Activated CD8-positive, alpha-beta memory T cell treated with anti-CD3 and anti-CD28 coated beads for 48 hours (primary cell): ENCODE data around the gene HRC.
"Not testable (repeated sequence)": the region's sequence is repeated elsewhere in the genome, so short reads cannot be mapped to it uniquely, and the experiment has no call there.

Experiments used
- DNase-seq, 3 experiments: peaks; one replicate each; pipeline ENCODE4 v3.0.0-alpha.2; 2020; ENCODE audit warnings: low read depth in 2 of 3, low spot score in 2 of 3

HRC gene

DNA sequence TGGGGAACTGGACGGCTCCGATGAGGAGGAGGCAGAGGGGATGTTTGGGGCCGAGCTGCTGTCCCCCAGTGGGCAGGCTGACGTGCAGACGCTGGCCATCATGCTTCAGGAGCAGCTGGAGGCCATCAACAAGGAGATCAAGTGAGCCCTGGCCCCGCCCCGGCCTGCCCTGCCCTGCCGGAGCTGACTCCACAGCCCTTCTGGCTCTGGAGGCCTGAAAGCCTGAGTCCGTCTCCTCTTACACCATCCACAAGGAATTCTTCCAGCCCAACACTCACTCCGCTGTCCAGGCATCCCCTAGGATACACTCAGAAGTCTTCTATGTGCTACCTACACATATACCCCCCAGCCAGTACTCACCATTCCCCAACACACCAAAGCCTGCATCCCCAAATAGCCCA, 18.4 kb downstream of the HRC start:
- DNase-seq: no peak

DNA sequence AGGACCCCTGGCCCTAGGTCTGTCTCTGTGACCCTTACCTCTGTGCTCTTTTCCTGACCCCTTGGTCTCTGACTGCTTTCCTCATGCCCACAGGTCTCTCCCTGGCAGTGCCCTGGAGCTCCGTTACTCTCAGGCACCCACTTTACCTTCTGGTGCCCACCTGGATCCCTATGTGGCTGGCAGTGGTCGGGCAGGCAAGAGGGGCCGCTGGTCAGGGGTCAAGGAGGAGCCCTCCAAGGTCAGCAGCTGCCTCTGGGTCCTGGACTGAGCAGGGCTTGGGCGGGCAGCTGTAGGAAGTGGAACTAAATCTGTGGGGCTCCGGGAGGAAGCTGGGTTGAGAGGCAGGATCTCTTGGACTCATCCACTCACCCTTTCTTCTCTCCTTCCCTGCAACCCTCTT, 19.5 kb downstream of the HRC start:
- no peak for DNase-seq

DNA sequence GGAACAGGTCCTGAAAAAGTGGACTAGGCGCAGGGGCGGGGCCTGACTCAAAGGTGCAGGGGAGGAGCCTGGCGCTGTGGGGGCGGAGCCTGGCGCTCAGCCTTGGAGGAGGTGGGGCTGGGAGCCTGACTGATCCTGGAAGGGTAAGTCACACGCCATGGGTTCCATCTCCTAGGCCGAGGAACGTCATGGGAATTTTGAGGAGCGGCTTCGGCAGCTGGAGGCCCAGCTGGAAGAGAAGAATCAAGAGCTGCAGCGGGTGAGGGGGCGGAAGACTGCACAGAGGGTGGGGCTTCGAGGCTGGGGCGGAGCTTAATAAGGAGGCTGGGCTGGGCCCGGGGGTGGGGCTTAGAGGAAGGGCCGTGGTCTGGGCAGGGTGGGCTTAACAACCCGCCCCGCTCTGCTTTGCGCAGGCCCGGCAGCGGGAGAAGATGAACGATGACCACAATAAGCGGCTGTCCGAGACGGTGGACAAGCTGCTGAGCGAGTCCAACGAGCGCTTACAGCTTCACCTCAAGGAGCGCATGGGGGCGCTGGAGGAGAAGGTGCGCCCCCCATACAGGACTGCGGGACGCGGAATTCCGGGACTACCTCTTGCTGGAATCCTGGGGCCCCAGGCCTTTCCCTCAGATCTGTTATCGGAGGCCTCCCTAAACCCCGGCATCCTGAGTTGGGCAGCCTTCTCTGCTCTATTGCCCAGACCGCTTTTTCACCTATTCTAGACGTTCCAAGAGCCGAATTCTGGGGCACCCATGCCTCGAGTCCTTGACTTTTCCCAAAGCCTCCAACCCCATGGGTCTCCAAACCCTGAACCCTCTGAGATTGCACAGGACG, 21.4 kb downstream of the HRC start:
- no peak for DNase-seq

DNA sequence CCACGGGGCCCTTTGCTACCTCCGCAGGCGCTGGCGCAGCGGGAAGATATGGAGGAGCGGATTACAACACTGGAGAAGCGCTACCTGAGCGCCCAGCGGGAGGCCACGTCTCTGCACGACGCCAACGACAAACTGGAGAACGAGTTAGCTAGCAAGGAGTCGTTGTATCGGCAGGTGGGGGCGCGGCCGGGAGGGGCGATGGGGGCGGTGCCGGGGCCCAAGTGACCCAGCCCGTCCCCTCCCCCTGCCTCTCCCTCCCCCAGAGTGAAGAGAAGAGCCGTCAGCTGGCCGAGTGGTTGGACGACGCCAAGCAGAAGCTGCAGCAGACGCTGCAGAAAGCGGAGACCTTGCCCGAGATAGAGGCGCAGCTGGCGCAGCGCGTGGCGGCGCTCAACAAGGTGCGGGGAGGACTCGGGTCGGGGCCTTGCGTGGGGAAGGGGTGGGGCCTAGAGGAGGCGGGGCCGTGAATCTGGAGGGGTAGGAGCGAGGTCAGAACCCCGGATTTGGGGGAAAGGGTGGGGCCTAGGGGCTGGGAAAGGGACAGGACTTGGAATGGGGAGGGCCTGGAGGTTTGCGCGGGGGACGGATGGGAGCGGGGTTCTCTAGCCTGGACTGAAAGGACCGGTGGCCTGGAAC, 22.1 kb downstream of the HRC start:
- no peak for DNase-seq

DNA sequence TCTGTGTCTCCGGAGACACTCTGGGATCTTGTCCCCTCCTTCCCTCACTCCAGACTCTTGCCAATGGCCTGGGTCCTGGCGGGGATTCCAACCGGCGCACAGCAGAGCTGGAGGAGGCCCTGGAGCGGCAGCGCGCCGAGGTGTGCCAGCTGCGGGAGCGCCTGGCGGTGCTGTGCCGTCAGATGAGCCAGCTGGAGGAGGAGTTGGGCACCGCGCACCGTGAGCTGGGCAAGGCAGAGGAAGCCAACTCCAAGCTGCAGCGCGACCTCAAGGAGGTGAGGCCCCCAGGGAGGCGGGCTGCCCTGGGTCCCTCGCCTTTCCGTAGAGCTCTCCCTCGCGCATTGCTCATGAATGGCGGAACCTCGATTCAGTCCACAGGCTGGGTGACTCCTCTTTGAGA, 24.9 kb downstream of the HRC start:
- DNase-seq: no peak

DNA sequence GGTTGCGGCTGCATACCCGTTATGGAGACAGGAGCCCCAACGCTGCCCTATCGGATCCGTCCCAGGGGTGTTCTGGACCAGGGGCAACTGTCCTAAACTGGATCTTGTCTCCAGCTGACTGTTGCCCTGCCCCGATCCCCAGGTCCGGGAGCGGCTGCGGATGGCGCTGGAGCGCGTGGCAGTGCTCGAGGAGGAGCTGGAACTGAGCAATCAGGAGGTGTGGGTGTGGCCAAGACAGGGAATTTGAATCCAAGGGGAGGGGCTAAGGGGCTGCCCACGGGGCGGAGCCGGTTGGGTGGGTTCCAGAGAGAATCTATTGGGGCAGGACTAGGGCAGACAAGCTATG, 26.0 kb downstream of the HRC start:
- no peak for DNase-seq

DNA sequence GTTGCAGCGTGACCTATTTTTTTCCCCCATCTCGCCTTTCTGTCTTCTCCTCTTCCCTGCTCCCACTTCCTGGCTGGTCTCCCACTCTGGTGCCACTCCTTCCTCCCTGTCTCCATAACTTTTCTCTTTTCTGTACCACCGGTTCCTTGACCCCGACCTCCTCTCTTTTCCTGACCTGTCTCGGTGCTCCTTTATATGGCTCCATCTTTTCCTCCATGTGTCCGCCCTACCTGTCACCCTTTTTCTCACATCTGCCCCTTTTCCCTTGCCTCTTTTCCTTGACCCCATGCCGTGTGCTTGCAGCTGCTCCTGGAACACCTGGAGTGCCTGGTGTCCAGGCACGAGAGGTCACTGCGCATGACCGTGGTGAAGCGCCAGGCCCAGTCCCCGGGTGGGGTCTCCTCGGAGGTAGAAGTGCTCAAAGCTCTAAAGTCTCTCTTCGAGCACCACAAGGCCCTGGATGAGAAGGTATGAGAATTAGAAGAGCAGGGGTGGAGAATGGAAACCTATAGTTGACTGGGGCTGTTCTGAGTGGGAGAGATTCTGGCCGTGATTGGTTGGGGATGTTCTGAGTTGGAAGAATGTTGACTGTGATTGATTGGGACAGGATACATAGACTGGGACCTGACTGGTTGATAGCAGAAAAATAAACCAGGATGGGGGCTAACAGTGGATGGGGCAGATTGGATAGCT, 26.5 kb downstream of the HRC start:
- no peak for DNase-seq

DNA sequence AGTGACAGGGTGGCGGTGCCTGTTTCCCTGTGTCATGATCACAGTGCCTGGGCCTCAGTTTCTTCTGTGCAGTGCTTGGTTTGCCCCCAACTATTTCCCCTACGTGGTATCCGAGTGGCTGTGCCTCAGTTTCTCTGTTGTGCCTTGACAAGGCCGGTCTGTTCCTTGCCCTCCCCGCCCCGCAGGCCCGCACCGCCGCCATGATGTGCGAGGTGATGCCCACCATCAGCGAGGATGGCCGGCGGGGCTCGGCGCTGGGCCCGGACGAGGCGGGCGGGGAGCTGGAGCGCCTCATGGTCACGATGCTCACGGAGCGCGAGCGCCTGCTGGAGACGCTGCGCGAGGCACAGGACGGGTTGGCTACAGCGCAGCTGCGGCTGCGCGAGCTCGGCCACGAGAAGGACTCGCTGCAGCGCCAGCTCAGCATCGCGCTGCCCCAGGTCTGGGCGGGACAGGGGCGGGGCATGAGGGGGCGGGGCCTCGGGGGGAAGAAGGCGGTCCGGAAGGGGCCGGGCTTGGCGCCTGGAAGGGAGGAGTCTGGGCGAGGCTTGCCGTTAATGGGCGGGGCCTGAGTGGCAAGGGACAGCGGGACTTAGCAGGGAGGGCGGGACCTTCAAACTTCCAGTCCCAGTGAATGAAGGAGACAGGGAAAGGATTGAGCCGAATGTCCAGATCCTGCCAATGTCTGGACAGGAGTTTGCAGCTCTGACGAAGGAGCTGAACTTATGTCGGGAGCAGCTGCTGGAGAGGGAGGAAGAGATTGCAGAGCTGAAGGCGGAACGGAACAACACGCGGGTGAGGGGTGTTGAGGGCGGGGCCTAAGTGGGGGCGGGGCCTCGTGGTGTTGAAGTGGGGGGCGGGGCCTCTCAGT, 27.3 kb downstream of the HRC start:
- peak; percentile 89 to 93 (median 90) for DNase-seq

DNA sequence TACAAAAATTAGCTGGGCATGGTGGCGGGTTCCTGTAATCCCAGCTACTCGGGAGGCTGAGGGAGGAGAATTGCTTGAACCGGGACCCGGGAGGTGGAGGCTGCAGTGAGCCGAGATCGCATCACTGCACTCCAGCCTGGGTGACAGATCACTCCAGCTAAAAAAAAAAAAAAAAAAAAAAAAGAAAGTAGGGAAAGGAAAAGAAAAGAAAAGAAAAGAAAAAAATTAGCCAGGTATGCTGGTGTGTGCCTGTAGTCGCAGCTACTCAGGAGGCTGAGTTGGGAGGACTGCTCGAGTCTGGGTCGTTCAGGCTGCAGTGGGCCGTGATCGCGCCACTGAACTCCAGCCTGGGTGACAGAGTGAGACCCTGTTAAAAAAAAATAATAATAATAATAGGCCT, 28.0 kb downstream of the HRC start:
- not testable (repeated sequence) for DNase-seq

DNA sequence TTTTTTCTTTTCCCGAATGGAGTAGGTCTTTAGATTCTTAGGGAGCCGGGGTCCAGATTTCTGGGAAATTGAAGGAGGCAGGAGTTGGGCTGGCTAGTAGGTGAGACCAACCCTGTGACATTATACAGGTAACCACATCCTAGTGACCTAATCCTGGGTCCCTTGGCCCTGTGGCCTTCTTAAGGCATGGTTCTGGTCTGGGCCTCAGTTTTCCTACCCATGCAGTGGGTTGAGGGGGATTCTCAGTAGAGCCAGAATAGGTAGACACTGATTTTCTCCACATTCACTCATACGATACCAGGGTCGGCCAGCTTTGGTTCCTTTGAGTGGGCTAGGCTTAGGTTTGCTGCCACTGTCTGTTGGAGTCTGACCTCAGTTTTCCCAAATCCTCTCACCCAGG, 28.6 kb downstream of the HRC start:
- no peak for DNase-seq

DNA sequence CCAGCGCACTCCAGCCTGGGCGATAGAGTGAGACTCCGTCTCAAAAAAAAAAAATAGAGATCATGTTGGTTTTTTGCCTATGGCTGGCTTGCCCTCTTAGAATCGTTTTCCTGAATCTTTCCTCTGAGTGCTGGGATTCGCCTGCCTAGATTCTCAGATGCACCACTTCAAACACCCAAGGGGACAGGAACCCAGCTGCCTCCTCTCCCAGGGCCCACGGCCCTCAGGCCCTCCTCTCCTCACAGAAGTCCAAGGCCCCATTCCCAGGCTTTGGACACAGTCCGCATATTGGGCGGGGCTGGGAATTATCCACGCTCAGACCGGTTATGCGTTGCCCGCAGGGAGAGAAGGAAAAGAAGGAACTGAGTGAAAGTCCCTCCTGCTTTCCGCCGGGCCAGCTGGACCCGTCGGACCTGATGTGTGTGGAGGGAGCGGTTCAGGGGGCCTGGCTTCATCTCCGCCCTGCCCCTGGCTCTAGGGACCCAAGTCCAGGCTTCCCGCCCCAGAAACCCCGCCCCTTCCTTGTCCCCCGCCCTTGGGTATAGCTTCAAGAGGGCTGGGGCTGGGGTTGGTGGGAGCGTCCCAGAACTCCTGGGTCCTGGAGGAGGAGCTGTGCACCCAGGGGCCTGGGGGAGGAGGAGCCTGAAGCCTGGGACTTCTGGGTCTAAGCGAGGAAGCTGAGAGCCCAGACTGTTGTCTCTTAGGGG, 30.0 kb downstream of the HRC start:
- DNase-seq: no peak

DNA sequence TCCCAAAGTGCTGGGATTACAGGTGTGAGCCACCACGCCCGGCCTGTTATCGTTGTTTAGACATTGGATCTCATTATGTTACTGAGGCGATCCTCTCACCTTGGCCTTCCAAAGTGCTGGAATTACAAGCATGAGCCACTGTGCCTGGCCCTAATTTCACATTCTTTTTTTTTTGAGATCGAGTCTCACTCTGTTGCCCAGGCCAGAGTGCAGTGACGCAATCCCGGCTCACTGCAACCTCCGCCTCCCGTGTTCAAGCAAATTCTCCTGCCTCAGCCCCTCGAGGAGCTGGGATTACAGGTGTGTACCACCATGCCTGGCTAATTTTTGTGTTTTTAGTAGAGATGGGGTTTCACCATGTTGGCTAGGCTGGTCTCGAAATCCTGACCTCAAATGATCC, 31.9 kb downstream of the HRC start:
- not testable (repeated sequence) for DNase-seq

DNA sequence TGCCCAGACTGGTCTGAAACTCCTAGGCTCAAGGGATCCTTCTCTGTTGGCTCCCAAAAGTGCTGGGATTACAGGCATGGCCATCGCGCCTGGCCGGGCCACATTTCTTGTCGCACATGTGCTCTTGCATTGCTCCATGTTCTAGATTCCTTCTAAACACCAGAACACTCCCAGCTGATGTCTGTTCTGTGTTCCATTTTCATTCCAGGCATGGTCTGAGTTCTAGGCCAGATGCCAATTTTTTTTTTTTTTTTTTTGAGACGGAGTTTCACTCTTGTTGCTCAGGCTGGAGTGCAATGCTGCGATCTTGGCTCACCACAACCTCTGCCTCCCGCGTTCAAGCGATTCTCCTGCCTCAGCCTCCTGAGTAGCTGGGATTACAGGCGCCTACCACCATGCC, 33.4 kb downstream of the HRC start:
- DNase-seq: not testable (repeated sequence)

DNA sequence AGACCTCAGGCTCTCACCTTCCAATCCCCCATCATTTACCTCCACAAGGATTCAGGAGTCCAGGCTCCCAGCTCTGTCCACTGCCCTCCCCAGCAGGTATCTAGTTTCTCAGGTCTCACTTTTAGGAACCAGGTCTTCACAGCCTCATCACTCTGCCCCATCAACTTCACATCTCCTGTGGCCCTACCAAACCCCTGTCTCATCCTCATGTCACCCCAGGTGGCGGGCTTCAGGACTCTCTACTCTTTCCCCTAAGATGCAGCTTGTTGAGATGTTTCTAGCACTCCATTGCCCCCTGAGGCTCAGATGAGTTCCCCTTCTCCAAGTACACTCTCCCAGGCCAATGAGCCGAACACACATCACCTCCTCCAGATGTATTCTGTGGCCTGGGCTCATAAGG, 34.3 kb downstream of the HRC start:
- no peak for DNase-seq

DNA sequence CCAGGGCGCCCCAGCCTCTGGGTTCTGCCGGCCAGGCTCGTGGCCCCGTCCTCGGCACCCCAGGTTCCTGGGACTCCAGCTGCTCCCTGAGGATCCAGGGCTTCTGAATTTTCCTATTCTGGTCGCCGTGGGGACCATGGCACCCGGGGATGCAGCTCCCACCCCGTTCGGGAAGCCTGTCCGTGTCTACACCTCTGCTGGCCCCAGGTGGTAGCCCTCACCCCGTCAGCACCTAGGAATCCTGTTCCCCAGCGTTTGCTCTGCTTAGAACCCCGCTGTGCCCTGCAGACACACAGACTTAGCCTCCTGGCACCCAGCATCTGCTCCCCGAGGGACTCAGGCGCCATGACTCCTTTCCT, 34.9 kb downstream of the HRC start:
- DNase-seq: no peak

DNA sequence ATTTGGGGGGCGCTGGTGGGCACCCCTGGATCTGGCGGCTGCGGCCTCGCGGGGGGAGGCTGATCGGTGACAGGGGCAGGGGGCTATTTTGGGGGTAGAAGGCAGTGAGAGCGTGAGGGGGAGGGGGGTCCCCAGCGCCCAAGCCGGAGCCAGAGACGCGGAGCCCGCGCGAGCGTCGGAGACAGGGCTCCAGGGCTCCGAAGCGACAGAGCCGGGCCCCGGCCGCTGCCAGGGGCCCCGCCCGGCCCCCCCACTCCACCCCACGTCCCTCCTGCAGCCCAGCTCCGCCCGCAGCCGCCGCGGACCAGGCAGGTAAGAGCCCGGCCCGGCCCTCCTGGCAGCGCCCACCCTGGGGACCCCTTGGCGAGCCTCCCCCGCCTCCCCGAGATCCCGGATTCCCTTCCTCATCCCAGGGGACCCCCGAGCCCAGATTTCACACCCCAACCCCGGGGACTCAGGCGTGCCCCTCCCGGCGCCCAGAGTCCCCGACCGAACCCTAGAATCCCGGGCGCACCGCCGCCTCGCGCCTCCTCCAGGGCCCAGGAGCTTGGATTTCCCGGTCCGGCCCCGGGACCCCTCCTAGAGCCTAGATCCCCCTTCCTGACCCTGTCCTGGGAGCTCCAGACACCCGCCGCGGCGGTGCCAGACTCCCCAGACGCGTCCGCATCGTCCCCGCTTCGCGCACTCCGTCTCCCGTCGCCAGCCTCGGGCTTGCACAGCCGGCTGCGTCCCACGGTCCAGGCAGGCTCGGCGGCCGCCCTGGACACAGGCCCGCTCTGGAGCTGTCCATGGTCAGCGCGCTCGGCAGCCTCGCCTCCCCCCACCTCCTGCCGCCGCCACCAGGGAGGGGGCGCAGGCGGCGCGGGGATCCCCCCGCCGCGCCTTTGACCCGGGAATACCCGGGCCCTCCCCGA, 35.5 kb downstream of the HRC start, which contains the start of gene PPFIA3:
Gene PPFIA3, plus strand, starts transcription at position 134 of the 914 bp plus-strand sequence. CDS start 8,330 bp downstream, outside the sequence.
- no peak for DNase-seq

DNA sequence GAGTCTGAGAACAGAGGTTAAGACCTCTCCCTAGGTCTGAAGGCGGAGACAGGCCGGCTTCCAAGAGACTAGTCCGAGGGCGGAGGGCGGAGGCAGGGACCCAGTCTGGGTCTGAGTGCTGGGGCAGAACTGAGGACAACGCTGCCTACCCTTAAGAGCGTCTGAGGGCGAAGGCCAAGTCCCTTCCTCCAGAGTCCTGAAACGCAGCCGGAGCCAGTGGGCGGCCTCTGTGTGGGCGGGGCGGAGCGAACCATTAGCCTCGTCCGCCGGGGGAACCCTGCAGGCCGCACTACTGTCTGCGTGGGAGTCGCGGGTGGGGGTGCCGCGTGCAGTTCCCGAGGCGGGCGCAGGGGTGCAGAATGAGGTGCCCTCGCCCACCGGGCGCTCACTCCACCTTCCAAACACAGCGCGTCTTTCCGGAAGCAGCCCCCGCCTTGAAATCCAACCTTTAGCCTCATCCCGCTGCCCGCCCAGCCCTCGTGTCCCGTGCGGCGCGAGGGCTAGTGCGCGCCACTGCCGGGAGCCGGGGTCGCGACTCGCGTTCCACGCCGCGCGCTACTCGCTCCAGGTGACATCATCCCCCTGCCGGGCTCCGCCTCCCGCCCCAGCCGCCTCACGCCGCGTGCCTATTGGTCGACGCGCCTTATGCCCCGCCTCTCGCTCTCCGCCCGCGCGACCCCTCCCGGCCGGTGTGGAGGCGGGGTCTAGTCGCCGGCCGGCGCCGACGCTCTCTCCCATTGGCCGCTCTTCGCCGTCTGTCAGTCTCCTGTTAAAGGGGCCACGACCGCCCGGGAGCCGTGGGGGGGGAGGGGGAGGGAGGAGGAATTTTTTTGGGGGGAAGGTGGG, 36.4 kb downstream of the HRC start, which contains the start of gene C19orf73:
Gene C19orf73, minus strand, starts transcription at position 579 of the 846 bp plus-strand sequence. Its CDS starts 121 bp downstream, at position 458.
- DNase-seq: peak; percentile 80 to 90 (median 87)
